ENCODE results near the gene C21orf91.
A peak's percentile ranks its signal among the peaks of the same experiment; 100 is the strongest.

C21orf91 gene

DNA sequence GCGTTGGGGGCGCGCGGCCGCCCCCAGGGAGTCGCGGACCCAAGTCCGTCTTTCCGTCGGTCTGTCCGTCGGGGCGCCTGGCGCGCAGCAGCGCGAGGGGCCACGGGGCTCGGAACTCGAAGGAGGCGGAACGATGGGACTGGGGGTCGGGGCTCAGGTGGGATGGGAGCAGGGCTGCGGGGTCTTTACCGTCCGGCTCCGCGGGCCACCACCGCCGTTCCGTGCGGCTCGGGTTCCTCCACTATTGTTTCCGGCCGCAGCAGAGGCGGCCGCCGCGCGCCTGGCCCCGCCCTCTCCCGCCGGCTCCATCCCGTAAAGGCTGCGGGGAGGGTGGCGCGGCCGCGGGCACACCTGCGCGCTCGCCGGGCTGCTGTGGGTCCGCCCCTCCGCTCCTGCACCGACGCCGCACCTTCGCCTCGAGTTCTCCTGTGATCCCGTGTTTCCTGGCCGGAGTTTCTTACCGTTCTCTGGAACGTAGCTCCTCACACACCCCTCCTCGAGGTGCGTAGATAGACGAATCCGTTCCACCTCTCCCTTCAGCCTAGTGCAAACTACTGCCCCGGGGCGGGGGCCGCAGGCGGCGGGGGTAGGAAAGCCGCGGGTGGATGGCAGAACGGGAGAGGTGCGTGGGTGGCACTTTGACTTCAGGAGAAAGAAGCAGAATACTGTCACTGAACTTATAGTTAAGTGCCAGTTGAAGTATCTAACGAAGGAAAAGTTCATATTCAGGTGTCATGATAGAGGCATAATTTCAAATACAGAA is at the start of gene C21orf91:
TSS of gene C21orf91 (minus strand) at position 243 of the 763 bp plus-strand sequence. CDS start 1,038 bp downstream, outside the sequence.
- peak; percentile 73 for DNase-seq (ENCODE audit: low read depth)

DNA sequence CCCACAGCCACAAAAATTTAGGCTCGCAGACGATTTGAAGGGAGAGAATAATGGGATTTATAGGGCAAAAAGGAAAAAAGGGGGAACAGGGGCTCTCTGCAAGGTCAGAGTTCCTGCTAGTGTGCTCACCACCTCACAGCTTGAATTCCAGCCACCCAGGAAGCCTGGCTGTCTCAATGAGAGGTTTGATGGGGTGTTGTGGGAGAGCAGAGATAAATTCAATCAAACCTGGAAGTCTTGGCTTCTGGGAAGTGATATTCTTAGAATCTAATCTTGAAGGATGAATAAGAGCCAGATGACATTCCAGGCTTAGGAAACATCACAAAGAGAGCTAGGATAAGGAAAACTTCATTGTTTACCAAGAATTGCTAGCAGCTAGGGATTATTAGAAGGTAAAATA is 47.4 kb upstream of the C21orf91 start:
- DNase-seq (ENCODE audit: low read depth): no peak

DNA sequence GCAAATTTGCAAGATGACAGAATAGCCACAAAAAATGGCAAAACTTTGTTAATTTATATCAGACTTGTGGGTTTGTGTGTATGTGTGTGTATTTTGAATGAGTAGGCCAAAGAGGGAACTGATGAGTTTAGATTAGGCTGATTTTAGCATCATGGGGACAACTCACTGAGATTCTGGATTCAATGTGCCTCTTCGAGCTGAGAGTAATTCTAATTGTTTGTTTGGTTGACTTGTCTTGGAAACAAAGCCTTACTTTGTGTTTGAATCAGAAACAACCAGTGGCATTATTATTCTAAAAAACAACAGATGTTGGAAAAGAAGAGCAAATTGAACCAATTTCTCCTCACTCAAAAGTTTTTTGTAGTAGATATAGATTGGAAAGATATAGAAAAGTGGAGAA is 40.5 kb upstream of the C21orf91 start:
- DNase-seq (ENCODE audit: low read depth): no peak

DNA sequence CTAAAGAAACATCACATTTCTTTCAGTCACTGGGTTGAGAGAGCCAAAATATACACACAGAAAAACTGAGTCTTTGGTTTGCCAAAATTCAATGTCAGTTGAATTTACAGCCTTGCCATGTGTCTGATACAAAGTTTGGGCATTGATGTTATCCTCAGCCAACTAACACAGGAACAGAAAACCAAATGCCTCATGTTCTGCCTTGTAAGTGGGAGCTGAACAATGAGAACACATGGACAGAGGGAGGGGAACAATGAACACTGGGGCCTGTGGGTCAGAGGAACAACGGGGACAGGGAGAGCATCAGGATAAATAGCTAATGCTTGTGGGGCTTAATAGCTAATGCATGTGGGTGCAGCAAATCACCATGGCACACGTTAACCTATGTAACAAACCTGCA is 39.6 kb upstream of the C21orf91 start:
- no peak for DNase-seq (ENCODE audit: low read depth)

DNA sequence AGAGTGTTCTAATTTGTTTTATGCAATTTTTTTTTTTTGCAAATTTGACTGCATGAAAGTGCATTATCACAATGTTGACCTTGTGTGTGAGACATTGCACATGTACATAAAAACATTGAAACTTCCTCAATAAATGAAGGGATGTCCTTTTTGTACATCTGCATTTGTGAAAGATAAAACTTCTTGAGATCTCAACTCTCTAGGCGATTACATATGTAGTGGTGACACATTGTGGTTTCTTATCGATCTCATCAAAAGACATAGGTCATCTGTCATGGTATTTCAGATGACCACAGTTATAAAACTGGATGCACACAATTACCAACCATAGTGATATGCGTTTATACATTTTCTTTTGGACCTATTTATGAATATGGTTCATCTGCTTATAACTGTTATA is 35.6 kb upstream of the C21orf91 start:
- no peak for DNase-seq (ENCODE audit: low read depth)

DNA sequence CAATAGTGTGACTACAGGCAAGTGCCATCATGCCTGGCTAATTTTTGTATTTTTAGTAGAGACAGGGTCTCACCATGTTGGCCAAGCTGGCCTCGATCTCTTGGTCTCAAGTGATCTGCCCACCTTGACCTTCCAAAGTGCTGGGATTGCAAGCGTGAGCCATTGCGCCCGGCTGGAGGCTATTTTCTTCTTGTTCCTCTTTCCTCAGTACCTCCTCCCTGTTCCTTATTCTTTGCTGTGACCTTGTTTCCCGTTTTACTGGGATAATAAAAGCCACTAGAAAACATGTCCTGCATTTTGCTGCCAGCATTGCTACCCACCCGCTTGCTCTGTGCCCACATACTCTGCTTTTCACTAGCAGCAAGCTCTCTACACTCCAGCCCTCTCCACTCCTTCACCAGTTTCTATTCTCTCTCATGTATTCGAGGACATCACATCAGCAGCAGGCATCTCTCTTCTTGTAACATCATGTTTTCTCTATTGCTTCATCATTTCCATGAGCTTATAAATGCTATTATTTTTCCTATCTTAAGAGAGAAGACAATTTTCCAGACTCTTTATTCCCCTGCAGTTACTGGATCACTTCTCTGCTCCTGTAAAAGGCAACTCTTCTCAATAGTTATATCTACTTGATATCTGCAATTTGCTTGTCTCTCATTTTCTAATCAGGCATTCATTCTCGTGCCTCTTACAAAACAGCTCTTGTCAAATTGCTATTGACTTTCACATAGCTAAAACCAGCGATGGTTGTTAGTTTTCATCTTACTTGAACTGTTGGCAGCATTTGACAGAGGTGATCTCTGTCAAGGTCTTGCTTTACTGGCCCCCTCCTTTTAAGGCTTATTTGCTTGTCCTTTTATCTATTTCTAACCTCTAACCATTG is 34.5 kb upstream of the C21orf91 start:
- no peak for DNase-seq (ENCODE audit: low read depth)

DNA sequence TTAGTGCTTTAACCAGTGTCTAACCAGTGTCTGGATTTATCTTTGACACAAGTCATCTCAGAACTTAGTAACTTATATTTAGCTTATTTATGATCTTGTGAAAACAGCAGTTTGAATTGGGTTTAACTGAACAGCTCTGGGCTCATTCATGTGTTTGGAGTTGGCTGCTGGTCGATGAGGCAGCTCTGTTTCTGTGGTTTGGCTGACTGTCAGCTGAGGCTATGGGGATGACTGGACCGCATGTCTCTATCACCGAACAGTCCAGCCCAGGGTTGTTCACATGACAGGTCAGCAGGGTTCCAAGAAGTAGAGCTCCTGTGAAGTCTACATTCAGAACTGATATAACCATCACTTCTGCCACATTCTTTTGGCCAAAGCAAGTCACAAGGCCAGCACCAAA is 29.1 kb upstream of the C21orf91 start:
- DNase-seq (ENCODE audit: low read depth): no peak

DNA sequence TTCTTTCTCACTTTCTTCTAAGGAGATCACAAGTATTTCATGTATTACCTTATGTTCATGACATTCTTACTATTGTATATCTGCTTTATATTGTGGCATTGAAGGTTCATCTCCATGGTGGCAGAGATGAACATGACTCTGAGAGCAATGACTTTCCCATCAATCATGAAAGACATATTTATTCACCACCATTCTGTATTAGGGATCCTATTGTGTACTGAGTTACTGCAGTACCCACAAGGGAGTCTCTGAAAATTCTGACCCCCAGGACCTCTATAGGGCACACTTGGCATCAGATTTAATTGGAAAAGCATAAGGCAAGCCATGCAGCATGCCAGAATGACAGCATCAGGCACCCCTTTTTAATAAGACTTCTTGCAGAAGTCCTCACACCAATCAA is 21.9 kb upstream of the C21orf91 start:
- DNase-seq (ENCODE audit: low read depth): no peak

DNA sequence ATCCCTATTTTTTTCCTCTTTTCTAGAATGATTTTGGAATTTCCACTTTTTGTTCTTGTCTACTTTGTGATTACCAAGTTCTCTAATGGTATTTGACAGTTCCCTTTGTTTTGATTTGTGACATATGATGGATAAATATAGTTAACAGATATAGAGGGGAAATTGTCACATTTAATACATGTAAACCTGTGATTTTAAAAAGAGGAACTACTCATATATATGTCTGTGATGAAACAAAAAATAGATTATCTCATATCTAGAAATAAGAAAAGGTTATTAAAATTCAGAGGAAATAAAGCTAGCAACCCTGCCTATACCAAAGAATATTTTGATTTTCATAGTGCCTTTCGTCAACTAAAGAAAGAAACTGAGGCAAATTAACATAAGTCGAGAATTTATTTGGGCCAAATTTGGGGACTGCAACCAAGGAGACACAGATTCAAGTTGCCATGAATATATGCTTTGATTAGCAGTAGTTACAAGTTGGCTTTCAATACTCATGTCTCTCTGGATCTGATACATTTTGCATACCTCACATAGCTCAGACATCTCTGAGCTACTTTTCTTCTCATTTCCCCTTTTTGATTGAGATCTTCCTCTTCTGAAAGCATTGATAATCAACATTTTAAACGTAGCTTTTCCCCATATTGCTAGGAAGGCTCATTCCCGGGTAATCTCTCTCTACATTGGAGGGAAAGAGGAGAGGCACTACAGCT is 15.6 kb upstream of the C21orf91 start:
- no peak for DNase-seq (ENCODE audit: low read depth)

DNA sequence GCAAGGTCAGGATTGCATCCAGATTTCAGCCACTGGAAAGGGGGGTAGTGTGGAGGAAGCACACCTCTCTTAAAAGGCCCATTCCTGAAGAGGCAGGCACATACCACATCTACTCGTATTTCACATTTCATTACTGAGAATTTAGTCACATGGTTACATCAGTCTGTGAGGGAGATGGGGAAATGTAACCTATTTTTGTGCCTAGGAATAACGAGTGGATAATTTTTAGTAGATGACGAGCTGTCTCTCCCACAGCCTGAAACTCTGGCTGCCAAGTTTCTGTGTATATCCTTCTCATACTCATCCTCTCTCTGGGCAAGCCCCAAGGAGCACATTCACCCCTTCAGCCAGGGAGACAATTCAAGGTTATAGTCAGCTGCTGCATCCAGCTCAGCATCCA is 10.3 kb upstream of the C21orf91 start:
- DNase-seq (ENCODE audit: low read depth): no peak

DNA sequence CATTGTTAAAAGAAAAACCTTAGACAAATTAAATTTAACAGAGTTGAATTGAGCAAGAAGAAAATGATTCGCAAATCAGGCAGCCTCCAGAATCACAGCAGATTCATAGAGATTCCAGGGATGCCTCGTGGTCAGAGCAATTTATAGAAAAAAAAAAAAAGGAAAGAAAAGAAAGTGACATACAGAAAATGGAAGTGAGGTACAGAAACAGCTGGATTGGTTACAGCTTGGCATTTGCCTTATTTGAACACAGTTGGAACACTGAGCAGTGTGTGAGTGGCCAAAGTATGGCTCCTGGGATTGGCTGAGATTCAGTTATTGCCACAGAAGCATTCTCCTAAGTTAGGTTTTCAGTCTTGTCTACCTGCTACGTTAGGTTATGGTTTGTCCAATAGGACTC is 9.1 kb upstream of the C21orf91 start:
- no peak for DNase-seq (ENCODE audit: low read depth)

DNA sequence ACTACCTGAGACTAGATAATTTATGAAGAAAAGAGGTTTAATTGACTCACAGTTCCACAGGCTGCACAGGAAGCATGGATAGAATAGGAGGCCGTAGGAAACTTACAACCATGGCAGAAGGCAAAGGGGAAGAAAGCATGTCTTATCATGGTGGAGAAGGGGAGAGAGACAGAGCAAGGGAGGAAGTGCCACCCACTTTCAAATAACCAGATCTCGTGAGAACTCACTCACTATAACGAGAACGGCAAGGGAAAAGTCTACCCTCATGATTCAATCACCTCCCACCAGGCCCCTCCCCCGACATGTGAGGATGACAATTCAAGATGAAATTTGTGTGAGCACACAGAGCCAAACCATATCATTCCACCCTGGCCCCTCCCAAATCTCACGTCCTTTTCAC is 4.7 kb upstream of the C21orf91 start:
- peak; percentile 59 for DNase-seq (ENCODE audit: low read depth)

DNA sequence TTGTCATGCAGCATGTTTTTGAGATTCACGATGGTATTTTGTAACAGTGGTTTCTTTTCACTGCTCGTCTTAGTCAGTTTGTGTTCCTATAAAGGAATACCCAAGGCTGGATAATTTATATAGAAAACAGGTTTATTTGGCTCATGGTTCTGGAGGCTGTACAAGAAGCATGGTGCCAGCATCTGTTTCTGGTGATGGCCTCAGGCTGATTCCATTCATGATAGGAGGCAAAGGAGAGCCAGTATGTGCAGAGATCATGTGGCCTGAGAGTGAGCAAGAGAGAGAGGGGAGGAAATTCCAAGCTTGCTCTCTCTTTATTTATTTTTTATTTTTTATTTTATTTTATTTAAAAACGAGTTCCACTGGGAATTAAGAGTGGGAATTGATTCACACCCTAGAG is 2.0 kb upstream of the C21orf91 start:
- no peak for DNase-seq (ENCODE audit: low read depth)

DNA sequence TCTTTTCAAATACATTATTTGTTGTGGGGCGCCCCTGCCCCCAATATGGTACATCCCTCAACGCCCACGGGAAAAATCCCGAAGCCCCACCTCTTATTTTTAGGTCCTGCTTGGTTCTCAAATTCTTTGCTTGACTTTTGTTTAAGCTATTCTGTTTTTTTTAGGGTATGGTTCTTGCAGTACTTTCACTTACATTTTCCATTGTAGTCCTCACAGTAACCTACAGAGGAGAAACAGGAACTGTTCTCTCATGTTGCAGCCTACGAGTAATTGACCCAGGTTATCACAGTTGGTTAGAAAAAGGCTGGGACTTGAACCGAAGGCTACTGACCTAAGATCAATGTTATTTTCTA is 697 bp upstream of the C21orf91 start:
- DNase-seq (ENCODE audit: low read depth): peak; percentile 24

DNA sequence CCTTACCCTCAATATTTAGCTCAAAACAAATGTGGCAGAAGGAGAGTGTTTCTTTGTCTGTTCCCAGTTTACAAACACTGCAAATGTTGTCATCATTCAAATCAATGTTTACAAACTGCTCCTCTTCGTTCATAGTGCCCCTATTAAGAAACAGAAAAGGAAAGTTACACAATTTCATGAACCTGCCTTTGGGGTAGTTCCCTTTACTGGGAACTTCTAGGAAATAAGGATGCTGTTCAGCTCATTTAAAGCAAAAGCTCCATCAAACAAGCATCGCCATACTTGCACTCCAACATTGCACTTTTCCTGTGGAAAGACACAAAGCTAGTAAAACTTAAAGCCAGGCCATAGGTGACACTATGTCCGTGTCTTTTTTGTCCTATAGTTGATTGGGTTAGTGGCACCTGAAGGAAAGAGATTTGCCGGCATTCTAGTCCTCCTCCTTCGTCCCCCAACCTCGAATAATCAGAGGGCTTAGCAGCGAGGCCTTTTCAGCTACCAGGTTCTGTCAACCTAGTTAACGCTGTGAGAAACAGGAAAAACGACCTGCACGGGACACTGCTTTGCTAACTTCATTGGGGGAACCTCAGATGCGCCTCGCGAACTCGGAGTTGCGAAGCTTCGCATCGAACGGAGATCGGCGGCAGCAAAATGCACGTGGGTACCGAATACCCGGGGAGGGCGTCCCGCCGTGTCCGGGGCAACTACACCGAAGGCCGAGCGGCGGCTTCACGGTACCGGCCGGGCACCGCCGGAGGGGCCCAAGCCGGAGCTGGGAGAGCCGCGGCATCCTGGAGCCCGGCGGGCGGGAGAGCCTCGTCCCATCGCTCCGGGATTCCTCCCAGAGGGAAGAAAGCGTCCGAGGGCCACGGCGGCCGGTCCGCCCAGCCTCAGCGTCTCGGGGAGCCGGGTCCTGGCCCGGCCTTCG is 706 bp downstream of the C21orf91 start:
- DNase-seq (ENCODE audit: low read depth): no peak

DNA sequence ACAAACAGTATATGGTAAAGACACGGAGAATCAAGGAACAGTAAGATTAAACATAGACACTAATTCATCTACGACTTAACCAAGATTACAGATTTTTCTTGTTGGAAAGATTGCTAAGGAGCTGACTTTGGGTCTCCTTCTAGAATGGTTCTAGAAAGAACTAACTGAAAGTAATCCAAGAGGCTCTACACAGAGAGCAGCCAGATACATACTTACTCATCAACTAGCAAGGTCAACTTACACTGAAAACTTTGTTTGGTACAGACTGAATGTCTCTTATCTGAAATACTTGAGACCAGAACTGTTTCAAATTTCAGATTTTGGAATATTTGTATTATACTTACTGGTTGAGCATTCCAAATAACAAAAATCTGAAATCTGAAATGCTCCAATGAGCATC is 5.8 kb downstream of the C21orf91 start:
- no peak for DNase-seq (ENCODE audit: low read depth)

DNA sequence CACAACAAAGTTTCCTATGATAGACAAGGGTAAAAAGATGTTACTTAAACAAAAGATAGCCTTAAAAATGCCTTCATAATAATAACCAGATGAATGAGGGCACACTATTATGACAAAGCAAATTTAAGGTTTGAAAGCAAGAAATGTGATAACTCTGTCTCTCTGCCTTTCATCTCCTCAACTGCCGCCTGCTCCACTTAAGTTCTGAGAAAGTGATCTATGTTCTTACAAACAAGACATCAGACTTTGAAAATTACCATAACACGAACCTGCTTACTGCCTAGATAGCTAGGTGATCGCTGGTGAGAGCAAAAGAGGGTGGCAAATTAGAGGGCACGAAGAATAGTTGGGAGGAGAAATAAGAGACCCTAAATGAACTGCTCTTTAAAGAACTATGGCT is 13.2 kb downstream of the C21orf91 start:
- DNase-seq (ENCODE audit: low read depth): no peak

DNA sequence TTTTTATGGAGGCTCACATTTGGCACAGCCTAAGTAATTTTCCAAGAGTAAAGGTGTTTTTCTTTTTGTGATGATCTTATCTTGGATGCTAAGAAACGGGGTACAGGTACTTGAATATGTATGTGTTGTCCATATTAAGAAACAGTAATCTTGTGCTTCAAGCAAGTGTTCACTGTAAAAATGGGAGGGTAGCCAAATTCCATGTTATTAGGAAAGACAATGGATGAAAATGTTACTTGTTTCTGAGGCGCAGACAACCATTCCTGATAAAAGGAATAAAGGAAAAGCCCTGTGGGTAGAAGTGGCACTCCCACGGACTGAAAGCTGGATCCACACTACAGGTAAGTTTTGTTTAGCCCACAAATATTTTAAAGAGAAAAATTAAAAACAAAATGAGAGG is 15.6 kb downstream of the C21orf91 start:
- no peak for DNase-seq (ENCODE audit: low read depth)

DNA sequence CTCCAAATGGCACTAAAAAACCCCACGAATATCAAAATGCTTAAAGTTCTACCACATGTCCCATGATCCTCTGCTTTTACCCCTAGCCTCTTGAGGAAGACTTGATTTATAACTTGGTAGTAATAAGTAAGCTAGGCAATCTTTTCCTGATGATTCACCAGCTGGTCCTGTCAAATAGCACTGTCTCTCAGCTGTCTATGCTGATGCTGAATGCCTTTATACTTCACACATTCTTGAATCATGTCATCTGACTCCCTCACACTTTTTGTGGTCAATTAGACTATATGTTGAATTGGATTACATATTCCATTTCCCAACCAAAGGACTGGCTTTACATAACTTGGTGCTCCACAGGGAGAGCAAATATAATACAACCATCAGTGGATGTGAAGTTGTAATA is 16.6 kb downstream of the C21orf91 start:
- no peak for DNase-seq (ENCODE audit: low read depth)

DNA sequence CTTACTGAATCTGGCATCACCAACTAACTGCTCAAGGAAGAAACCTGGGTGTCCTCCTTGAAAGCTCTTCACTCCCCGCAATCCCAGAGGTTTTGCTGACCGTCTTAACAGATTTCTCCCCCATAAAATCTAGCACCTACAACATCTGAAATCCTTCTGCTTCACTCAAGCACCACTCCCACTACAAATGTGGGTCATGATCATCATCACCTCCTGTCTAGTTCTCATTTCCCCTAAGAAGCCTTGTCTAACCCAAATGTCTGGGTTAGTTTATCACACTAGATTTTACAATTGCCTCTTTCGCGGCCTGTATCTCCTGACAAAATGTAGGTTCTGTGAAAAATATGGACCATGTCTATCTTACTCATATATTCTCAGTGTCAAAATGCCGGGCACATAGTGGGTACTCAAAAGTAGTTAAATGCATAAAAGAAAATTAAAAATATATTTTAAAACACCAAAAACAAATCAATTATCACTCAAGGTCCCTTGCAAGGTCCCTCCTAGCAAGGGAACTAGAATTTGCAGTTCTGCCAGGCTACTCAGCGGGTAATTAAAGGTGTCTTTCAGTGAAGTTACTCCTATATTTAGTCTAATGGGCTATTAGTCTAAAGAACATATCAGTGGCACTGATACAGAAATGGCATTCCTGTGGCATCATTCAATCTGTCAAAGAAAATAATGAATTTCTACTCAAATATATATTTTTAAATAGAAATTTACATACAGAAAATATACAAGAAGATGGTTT is 19.6 kb downstream of the C21orf91 start:
- DNase-seq (ENCODE audit: low read depth): no peak

DNA sequence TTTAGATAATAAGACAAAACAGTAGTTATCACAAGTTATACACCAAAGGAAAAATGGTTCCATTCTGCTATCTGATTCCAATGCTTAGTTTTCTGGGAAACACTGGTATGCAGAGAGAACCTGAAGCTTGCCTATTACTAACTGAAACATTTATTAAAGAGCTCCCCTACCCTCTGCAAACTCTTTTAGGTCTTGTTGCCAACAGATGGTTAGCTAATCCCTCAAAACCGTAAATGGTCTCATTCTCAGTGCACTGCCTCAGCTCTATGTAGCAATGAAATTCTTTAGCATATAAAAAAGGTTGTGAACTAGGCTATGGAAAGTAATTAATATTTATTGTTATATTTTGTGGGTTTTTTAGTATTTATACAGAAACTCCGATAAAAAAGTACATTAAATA is 20.4 kb downstream of the C21orf91 start:
- no peak for DNase-seq (ENCODE audit: low read depth)
